Neuron (in vitro differentiated cells): ENCODE data around the gene VPS72.

Source experiments
- H2AFZ ChIP-seq: one replicate; pipeline ENCODE4 v1.6.1; 2013; ENCODE audit warnings: low read depth, mild to moderate bottlenecking, inconsistent platforms, low read length, moderate library complexity
- H3K27me3 ChIP-seq: one replicate; pipeline ENCODE4 v1.6.1; 2013; ENCODE audit warnings: low read length; ENCODE audit not compliant: insufficient read depth
- H3K36me3 ChIP-seq: one replicate; pipeline ENCODE4 v1.6.1; 2013; ENCODE audit warnings: low read length; ENCODE audit not compliant: insufficient read depth
- H3K4me1 ChIP-seq: one replicate; pipeline ENCODE4 v1.6.1; 2013; ENCODE audit warnings: low read length; ENCODE audit not compliant: insufficient read depth
- H3K4me3 ChIP-seq: 2 replicates; pipeline ENCODE4 v1.5.1; 2013; ENCODE audit warnings: mild to moderate bottlenecking, low read length, moderate library complexity
- H3K9me3 ChIP-seq: one replicate; pipeline ENCODE4 v1.6.1; 2013; ENCODE audit warnings: low read length

VPS72 gene

GRCh38 chr1:151167116-151167515 lies 22.9 kb downstream of the VPS72 start:
- Histone ChIP-seq H2AFZ (no peak overlapping the region), H3K9me3 (no peaks in the 10 kb centered on the region), H3K4me3 (peak overlapping the region; percentile 74), H3K4me1 (peaks cover 17% of the 10 kb centered on the region), H3K27me3 (no peaks in the 10 kb centered on the region), H3K36me3 (peaks cover 21% of the 10 kb centered on the region)

GRCh38 chr1:151166505-151166956 lies 23.5 kb downstream of the VPS72 start:
- no peaks in the 10 kb centered on the region for H3K9me3 ChIP-seq
- H3K4me3 ChIP-seq = peak overlapping the region; percentile 74
- peaks cover 17% of the 10 kb centered on the region for H3K4me1 ChIP-seq
- H3K27me3 ChIP-seq = no peaks in the 10 kb centered on the region
- H3K36me3 ChIP-seq = peaks cover 27% of the 10 kb centered on the region
- H2AFZ ChIP-seq = peak overlapping the region; percentile 53

GRCh38 chr1:151165738-151166504 lies 24.1 kb downstream of the VPS72 start, which contains the start of the genes LYSMD1 and SCNM1:
Gene LYSMD1 (minus strand): TSS chr1:151165902. CDS start chr1:151165258, 644 bp downstream.
Gene SCNM1 (plus strand): TSS chr1:151166144. CDS start chr1:151166153, 9 bp downstream.
- Histone ChIP-seq H3K4me1 (peaks cover 17% of the 10 kb centered on the region), H2AFZ (peak within 1 kb of the TSS; percentile 53), H3K9me3 (no peaks in the 10 kb centered on the region), H3K27me3 (no peaks in the 10 kb centered on the region), H3K36me3 (peaks cover 29% of the 10 kb centered on the region), H3K4me3 (peak within 1 kb of the TSS; percentile 74)

- Histone ChIP-seq H3K27me3 (no peaks in the 10 kb centered on the region), H3K36me3 (peaks cover 32% of the 10 kb centered on the region), H3K9me3 (no peaks in the 10 kb centered on the region), H2AFZ (peak overlapping the region; percentile 53), H3K4me3 (peak overlapping the region; percentile 74), H3K4me1 (peaks cover 17% of the 10 kb centered on the region)
Measured at GRCh38 chr1:151165281-151165737, 24.7 kb downstream of the VPS72 start.

GRCh38 chr1:151164732-151165280 lies 25.2 kb downstream of the VPS72 start:
- Histone ChIP-seq H2AFZ (peak overlapping the region; percentile 53), H3K4me3 (peak overlapping the region; percentile 74), H3K4me1 (peaks cover 17% of the 10 kb centered on the region), H3K27me3 (no peaks in the 10 kb centered on the region), H3K36me3 (peaks cover 33% of the 10 kb centered on the region), H3K9me3 (no peaks in the 10 kb centered on the region)

GRCh38 chr1:151159373-151159772 lies 30.6 kb downstream of the VPS72 start:
- H3K27me3 ChIP-seq = no peaks in the 10 kb centered on the region
- H3K9me3 ChIP-seq = no peaks in the 10 kb centered on the region
- peaks cover 37% of the 10 kb centered on the region for H3K36me3 ChIP-seq
- peaks cover 3% of the 10 kb centered on the region for H3K4me1 ChIP-seq
- no peak overlapping the region for H2AFZ ChIP-seq
- no peak overlapping the region for H3K4me3 ChIP-seq

GRCh38 chr1:151158751-151159251 lies 31.2 kb downstream of the VPS72 start:
- H3K4me1 ChIP-seq = no peaks in the 10 kb centered on the region
- H3K36me3 ChIP-seq = peaks cover 37% of the 10 kb centered on the region
- no peaks in the 10 kb centered on the region for H3K9me3 ChIP-seq
- no peak overlapping the region for H2AFZ ChIP-seq
- H3K4me3 ChIP-seq = no peak overlapping the region
- H3K27me3 ChIP-seq = no peaks in the 10 kb centered on the region

GRCh38 chr1:151158326-151158725 lies 31.7 kb downstream of the VPS72 start:
- no peaks in the 10 kb centered on the region for H3K27me3 ChIP-seq
- H2AFZ ChIP-seq = no peak overlapping the region
- no peak overlapping the region for H3K4me3 ChIP-seq
- H3K4me1 ChIP-seq = no peaks in the 10 kb centered on the region
- H3K9me3 ChIP-seq = no peaks in the 10 kb centered on the region
- H3K36me3 ChIP-seq = peaks cover 37% of the 10 kb centered on the region

GRCh38 chr1:151157067-151157531 lies 32.9 kb downstream of the VPS72 start:
- H3K36me3 ChIP-seq = peaks cover 36% of the 10 kb centered on the region
- no peaks in the 10 kb centered on the region for H3K4me1 ChIP-seq
- H3K4me3 ChIP-seq = no peak overlapping the region
- H3K27me3 ChIP-seq = no peaks in the 10 kb centered on the region
- no peaks in the 10 kb centered on the region for H3K9me3 ChIP-seq
- no peak overlapping the region for H2AFZ ChIP-seq

- Histone ChIP-seq H3K9me3 (no peaks in the 10 kb centered on the region), H3K27me3 (no peaks in the 10 kb centered on the region), H3K4me3 (no peak within 1 kb of the TSS), H2AFZ (no peak within 1 kb of the TSS), H3K4me1 (no peaks in the 10 kb centered on the region), H3K36me3 (peaks cover 30% of the 10 kb centered on the region)
Measured at GRCh38 chr1:151156515-151156819, 33.5 kb downstream of the VPS72 start, which contains the start of gene TNFAIP8L2. Gene TNFAIP8L2 (plus strand): TSS chr1:151156649. CDS start chr1:151158698, 2,049 bp downstream.

GRCh38 chr1:151147665-151148064 lies 42.3 kb downstream of the VPS72 start:
- Histone ChIP-seq H3K4me1 (peaks cover 36% of the 10 kb centered on the region), H3K36me3 (no peaks in the 10 kb centered on the region), H2AFZ (peak overlapping the region; percentile 20), H3K9me3 (no peaks in the 10 kb centered on the region), H3K27me3 (no peaks in the 10 kb centered on the region), H3K4me3 (peak overlapping the region; percentile 77)

GRCh38 chr1:151147132-151147503 lies 42.9 kb downstream of the VPS72 start:
- H3K9me3 ChIP-seq = no peaks in the 10 kb centered on the region
- H3K27me3 ChIP-seq = no peaks in the 10 kb centered on the region
- peaks cover 36% of the 10 kb centered on the region for H3K4me1 ChIP-seq
- H2AFZ ChIP-seq = peak overlapping the region; percentile 20
- peaks cover 4% of the 10 kb centered on the region for H3K36me3 ChIP-seq
- H3K4me3 ChIP-seq = peak overlapping the region; percentile 77

GRCh38 chr1:151146412-151147131 lies 43.4 kb downstream of the VPS72 start, which contains the start of gene SEMA6C:
Gene SEMA6C (minus strand): TSS chr1:151146631. CDS start chr1:151142621, 4,010 bp downstream.
- H3K36me3 ChIP-seq = peaks cover 5% of the 10 kb centered on the region
- H3K9me3 ChIP-seq = no peaks in the 10 kb centered on the region
- no peaks in the 10 kb centered on the region for H3K27me3 ChIP-seq

More at GRCh38 chr1:151146412-151147131, 43.4 kb downstream of the VPS72 start, which contains the start of gene SEMA6C:
- Histone ChIP-seq H2AFZ (peak within 1 kb of the TSS; percentile 35), H3K4me3 (peak within 1 kb of the TSS; percentile 77), H3K4me1 (peaks cover 36% of the 10 kb centered on the region)
